DMS79 treated with DMSO at 0.1 percent for 48 hours (cell line): ENCODE data around the gene DLG2.

Source experiments
- DNase-seq: peaks from one replicate; lab custom pipeline; 2025; lab: John Stamatoyannopoulos, UW

Gene DLG2

DNA sequence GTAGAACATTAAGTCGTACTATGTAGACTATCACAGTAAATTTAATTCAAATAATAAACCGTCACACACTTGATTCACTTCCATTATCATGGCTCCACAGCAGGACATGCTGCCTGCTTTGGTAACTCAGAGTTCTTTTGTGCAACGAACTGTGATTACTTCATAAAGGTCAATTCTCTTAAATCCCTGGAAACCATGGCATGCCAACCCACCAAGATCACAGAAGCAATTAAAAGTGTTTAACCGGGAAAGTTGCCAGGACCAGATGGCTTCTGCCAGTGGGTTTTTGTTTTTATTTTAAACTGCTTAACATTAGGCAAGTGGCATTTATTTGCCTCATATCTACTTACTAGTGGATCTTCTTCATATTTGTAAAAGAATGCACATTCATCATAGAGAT, 1162.1 kb downstream of the DLG2 start:
- no peak for DNase-seq

DNA sequence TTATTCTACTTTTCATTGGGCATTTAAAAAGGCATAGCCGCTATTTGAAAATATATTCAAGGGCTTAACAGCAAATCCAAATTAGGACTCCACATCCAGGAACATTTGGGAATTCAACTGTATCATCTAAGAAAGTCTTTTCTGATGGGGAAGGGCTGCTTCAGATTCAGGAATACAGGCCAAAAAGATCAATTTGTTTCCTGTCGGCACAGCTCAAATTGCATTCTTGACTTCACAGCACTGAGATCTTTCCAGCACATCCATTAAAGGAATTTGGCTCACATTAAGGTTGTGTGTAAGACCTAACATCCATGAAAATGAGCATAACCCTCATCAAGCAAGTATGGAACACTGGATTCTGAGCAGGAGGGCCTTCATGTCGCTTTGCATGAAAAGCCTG, 1171.5 kb downstream of the DLG2 start:
- no peak for DNase-seq

DNA sequence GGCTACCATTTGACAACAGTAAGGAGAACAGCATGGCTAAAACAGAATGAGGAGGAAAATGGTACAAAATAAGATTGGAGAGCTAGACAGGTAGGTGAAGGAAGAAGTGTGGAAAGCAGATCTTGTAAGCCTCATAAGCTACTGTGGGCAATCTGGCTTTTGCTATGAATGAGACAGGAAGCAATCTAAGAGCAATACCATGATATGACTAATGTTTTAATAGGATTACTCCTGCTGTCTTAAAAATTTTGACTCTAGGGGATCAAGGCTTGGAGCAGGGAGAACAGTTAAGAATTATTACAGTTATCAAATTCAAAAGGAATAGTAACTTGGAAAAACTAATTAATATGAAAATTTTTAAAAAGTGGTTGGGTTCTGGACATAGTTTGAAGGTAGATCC, 1174.9 kb downstream of the DLG2 start:
- DNase-seq = no peak

DNA sequence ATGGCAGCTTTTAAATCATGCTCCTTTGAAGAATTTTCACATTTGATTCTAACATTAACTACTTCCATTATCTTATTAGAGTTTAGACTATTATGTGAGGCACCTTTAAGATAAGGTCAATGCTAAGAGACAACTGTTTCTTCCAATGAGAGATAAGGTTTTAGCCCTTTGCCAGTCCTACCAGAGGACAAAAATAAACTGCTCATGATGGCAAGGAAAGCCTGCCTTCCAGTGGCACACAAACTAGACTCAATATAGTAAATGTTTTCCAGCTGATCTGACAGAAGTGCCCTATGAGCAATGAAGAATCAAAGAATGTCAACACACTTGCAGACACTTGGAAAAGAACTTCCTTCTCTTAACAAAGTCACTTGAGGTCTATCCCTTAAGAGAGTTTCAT, 1188.6 kb downstream of the DLG2 start:
- DNase-seq = no peak

DNA sequence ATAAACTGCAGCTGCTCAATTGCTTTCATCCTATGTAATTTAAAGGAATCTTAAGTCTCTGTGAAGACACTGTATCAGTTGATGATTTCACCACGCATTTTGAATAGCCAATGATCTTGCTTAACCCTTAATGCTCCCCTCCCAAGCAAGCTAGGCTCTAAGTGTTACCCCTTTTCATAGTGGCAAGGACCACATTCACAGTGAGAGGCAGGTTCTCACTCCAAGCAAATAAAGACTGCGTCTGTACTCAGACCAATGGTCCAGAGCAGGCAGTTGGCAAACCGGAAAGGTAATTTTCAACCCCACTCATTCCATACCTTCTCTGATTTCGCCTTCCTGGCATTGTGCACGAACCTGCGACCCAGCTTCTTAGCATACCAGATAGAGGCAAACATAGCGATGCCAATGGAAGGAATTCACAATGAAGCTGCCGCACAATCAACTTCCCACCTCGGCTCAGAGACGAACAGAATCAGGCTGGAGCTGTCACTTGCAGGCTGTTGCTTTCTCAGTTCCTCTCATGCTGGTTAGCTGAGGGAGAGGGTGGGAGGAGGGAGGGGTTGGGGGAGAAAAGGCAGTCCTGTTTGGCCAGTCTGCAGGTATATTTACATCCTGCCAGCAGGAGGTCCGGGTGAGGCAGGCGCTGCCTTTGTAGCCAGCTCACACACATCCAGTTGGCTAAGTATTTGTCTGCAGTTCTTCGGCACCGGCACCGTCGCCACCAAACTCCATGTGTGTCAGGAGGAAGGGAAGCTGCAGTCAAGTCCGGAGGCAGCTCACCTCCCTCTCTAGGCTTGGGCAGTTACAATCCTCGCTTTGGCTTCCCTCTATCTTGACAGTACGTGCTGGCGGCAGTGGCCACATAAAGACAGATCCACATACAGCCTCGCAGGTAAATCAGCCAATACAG, 1189.8 kb downstream of the DLG2 start:
- no peak for DNase-seq

DNA sequence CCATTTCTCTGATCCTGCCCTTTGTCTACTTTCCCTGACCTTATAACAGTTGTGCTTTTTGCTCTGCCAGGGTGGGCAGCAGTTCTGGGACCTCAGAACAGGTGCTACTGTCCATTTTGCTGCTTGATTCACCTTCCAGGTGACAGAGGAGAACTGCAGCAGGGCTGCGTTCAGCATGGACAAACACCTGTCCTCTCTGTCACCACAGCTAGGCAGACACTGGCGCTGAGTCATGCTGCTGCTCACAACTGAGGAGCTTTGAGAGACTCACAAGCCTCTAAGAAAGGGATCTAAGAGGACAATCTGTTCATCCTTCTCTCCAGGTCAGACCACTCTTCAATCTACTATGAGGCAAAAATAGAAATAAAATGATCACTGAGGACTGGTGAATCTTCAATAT, 1196.5 kb downstream of the DLG2 start:
- no peak for DNase-seq

DNA sequence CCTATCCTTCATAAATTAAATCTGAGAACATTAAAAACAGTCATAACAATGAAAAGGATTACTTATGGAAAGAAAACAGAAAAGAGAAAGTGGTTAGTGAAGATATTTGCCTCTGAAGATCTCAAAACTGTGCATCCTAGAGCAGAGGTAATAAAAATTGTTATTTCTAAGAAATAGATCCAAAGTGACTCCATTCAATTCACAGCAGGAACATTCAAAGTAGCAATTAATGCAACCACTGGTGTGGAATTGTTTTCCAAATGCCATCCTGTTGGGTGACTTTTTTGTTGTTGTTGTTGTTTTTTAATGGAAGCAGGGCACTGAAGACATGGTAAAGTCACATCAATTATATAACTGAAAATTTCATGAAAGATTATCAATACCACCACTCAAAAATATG, 1201.5 kb downstream of the DLG2 start:
- DNase-seq = no peak

DNA sequence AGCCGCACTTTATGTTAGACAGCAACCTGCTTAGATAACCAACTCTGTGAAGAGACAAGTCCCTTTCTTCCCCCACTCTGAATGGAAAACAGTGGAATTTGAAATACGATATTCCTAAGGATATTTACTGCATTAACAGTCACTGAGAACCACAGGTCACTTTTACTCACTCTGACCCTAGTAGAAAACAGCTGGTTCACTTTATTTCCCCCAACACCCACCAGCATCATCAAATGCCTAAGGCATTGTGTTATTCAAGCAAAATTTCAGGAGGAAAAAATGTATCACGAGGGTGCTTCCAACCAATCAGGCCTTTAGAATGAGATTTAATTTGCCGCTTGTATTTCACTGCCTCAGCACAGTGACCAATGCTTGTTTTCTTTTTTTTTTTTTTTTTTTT, 1206.9 kb downstream of the DLG2 start:
- no peak for DNase-seq

DNA sequence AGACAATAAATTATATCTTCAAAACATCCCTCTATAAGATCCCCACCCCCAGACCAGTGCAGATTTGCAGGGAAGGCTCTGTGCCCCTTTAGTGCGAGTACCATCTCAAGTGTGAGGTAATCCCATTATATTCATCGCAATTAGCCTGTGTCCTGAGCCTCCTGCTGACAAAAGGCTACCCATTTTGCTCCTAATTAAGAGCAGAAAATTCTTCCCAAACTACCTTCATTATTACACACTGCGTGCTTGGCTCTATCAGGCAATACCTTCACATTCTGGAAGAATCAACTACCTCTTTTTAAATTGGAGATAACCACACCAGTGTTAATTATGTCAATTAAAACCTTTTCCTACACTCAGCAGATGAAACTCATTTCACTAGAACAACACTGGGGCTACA, 1207.5 kb downstream of the DLG2 start:
- no peak for DNase-seq

DNA sequence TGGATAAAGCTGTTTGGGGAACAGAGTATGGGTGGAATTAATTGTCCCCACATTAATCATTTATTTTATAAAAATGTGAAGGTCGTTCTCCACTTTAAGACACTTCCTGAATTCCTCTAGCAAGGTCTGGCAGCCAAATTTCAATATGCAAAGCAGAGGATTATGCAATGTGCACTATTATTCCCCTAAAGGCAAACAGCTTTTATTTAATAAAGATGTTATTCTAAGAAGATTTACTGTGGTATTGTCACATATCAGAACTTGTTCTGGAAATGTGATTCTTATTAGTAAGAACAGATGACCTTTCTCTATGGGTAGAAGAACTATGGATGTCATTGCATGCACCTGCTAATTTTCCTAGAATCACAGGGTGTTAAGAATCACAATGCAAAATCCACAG, 1212.2 kb downstream of the DLG2 start:
- DNase-seq = no peak

DNA sequence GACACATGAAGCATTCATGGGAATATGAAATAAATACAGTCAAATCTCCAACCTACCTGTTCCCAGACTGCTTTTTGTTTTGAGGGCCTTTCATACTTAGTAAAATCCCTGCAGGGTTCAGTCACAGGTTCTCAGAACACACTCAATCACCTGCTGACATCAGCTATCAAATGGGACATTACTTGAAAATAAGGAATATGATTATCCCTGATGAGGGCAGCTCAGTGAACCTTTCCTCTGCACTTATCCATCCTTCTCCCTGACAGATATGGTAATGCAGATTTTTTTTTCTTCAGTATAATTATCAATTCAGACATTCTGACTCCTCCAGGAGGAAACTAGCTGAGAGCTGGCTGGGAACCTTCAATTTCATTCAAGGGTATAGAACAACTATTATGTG, 1213.6 kb downstream of the DLG2 start:
- no peak for DNase-seq

DNA sequence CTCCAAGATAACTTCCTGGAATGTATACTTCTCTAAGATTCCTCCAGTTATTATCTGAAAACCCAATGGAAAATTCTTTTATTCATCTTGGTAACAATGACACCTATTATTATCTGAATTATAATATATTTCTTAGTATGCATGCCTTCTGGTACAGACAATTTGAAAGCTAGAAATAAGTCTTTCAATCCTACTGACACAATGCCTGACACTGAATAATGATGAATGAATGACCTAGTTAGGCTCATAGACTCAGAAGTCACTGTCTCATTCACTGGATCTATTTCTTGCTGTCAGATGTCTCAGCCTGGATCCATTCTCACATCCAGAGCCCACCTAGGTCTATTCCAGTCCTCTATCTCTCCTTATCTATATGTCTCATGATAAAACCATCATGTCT, 1214.3 kb downstream of the DLG2 start:
- no peak for DNase-seq

DNA sequence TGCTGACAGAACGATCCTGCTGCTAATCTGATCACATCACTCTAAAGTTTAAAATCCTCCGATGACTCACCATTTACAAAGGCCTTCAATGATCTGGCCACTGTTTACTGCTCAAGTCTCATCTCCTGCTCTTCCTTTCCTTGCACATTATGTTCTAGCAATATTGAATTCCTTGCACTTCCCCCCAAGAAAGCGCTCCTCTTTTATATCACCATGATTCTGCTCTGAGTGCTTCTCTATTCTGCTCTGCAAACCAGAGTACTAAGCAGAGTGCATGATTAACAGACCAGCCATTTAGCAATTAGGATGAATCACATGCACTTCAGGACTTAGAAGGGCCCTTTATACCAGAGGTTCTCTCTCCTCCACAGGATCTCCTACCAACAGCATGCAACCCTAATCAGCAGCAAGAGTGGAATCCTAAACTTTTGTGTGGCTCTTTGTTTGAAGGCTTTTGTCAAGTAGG, 1218.2 kb downstream of the DLG2 start:
- DNase-seq = no peak

DNA sequence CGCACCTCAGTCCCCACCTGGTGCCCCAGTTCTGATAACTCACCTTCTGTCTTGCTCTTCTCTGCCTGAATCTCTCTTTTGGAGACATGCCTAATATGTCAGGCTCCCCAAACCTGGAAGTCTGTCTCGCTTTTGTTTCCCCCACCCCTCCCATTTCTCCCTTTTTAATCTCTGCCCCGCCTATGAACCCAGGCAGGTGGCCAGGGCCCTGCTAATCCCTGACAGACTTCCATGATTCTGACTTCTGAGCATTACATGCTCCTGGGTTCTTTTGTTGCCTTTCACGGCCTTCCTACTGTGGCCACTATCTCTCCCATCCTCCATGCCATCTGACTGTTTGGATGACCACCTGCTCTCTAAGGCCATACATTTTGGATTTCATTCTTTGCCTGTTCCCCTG, 1220.1 kb downstream of the DLG2 start:
- DNase-seq = no peak

DNA sequence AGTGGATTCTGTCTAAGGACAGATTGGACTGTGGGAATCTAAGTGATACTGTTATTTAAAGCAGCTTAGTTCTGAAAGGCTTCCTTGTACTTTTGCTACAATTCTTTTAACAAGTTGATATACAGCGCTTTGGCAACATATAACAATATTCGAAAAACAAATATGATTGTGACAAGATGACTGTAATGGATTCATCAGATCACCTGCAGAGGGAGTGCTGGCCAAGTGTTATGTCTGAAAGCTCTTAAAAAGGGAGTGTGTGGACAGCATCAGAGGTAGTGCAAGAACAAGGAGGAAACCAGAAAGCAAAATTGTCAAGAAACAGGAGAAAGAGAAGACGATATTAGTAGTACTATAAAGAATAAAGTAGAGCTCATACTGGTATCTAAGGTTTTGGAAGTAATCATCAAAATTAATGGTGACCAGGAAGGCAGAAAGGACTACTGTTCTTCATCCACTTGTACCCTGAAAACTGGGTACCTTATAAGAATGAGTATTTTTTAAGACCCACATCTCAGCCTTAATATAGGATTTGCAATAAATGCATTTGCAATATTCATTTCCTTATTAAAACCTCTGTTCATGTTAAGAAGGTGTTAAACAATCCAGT, 1229.0 kb downstream of the DLG2 start:
- DNase-seq = no peak

DNA sequence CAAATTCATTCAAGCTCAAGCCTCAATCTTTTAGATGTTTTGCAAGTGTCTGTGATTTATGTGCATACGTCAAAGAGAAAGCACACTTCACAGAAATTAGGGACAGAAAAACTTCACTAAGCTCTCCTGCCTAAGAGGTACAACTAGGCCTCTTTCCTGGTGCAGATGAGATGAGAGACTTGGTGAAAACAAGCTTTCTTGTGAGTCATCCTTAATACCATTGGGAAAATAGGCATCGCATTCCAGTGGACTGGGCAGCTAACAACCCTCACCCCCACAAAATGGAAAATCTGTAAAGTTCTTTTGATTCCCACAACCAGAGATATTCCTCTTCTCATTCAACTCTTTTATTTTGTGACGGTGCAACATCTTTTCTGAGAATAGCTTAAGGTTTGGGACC, 1230.6 kb downstream of the DLG2 start:
- DNase-seq = no peak

DNA sequence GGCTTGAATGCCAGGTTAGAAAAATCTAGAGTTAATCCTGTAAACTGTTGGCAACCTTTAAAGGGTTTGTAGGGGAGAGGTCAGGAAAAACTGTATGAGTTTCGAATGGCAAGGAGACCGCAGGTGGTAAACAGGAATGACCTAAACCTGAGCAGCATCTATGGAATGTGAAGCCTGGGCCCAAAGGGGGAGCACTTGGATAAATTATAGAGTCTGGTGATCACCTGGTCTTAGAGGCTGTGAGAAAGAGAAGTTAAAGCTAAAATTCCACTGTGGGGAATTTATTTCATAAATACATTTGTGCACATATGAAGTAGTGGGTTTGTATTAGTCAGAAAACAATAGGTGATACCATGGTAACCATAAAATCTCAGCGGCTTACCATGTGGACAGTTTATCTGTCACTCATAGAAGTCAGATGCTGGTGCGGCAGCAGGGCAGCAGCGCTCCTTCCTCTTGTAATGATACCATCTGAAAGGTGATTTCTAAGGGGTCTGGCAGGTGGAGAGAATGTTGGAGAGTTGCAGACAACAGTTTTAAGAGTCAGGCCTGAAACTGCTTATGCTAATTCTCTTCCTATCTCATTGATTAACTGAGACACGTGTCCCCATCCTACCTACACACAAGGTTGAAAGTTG, 1236.6 kb downstream of the DLG2 start:
- DNase-seq = no peak

DNA sequence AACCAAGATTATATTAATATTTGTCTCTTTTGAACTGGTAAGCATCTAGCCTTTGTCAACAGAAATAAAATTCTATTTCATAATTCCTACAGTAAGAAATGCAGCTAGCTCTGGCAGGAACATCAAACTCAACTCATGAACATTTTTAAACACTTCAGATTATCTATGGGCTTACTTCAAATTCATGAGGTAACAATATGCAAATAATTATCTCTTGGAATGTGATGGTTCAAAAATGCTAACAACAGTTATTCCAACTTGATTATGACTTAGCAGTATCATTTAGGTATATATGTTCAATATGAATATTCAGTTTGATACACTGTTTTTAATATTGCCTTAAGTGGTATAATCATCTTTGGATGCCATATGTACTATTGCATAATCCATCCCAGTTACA, 1237.4 kb downstream of the DLG2 start:
- no peak for DNase-seq

DNA sequence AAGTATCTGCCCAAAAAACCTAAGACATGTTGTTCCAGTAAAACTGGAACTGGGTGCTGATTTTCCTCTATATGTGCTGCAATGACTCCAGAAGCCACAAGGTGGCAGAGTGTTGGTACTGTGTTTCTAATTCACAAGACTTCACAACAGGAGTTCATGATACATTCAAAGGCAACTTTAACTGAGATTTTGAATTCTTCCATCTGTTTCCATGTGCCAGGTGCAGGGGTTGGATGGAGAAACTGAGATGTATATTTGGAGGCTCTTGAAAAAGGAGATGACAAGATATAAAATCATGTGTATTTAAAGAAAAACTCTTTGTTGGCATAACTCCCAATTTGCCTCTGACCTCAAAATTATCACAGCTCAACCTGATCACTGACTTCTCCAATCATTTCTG, 1242.4 kb downstream of the DLG2 start:
- DNase-seq = no peak

DNA sequence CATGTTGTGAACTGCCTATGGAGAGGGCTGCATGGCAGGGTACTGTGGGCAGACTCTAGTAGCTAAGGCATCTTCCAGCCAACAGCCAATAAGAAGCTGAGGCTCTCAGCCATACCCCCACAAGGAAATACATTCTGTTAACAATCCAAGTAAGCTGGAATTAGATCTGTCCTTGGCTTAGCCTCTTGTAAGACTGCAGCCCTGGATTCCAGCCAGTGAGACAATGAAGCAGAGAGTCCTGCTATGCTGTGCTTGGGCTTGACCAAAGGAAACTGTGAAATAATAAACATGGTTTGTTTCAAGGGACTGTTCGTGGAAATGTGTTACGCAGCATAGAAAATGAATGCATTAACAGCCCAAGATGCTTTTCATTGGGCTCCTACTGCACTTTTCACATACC, 1243.6 kb downstream of the DLG2 start:
- no peak for DNase-seq

DNA sequence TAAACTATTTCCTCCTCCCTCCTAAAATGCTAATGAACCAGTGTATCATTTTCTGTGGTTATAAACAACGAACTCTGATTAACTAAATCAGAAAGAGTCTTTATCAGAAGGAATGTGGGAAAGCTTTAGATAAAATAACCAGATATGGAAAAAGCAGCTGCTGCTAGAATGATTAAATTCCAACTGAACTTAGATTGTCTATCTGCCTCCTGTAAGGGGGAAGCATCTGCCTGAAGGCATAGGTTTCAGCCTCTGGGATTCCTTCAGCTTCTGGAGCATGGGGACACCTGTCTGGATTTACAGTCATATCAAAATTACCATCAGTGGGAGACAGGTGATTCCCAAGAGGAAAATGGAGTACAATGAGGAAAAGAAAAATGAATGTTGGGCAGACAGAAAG, 1245.5 kb downstream of the DLG2 start:
- DNase-seq = no peak

DNA sequence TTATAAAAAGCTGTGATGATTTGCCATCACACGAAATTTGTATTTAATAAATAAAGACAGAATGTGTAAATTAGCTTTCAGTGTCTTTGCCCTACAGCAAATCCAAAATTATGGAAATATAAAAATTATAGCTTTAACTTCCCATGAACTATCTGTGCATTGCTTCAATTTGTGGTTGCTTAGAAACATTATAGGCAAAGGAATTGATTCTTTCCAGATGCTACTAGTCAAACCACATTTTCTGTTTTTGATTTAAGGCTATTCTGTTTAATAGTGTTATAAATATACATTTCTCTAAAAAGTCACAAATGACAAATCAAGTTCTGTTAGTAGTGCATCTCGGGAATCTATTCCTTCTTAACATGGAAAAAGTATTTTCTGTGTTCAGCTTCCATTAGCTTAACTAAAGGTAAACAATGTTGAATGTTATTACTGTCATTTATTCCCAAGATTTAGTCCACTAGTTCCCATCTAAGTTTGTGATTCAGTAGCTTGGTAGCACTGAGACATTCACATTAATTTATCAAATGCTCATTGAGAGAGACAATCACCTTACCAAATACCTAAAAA, 1254.7 kb downstream of the DLG2 start:
- no peak for DNase-seq

DNA sequence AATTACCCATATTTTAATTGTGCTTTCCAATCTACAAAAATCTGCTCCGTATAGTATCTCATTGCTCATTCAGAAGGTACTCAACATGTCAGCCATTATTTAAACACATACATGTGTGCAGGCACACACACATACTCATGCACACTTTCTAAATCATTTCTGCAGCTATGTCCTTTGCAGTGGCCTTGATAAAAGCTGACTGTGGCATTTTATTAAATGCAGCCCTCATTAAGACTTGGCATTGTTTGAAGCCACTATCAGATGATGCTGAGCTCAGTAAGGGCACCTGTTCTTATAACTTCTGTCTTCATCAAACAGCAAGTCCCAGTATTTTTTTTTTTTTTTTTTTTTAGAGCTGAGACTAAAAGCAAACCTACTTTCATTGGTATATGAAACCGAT, 1269.1 kb downstream of the DLG2 start:
- no peak for DNase-seq
